Caco-2 (cell line): ENCODE measurements around the gene ADCY10. TPM values are rescaled to one million over a fixed set of nuclear protein-coding genes. Genes with fewer than 3 reads are reported as not detected.

Experiments used
- BruUV-seq: library from RNA; stranded (reverse); fragments of 400-500 nt; replicated peaks from 2 replicates; lab custom pipeline; 2021; lab: Mats Ljungman, UMichigan
- CTCF ChIA-PET: fragments of 300-600 bp; sonication (Branson Sonifier 250); formaldehyde crosslinking; loops from one replicate; lab custom pipeline; 2022; ENCODE audit warnings: antibody characterized with exemption; lab: Charles Lee
- POLR2A ChIA-PET: fragments of 300-600 bp; sonication (Branson Sonifier 250); formaldehyde crosslinking; loops from one replicate; lab custom pipeline; 2022; ENCODE audit warnings: antibody characterized with exemption; lab: Charles Lee
- DNase-seq, 2 experiments: peaks; one replicate each; pipeline versions ENCODE4 v3.0.0 to v3.0.0-alpha.2; 2020 to 2022
- H3K27me3 ChIP-seq: replicated peaks from 2 replicates; pipeline ENCODE4 v1.6.0; 2011; ENCODE audit warnings: low read length; ENCODE audit not compliant: control insufficient read depth, insufficient read depth
- H3K36me3 ChIP-seq: 2 replicates; pipeline ENCODE4 v1.5.1; 2011; ENCODE audit warnings: low read length; ENCODE audit not compliant: control insufficient read depth, insufficient read depth
- H3K4me1 ChIP-seq: fragments of 250-450 bp; sonication (Bioruptor Pico); 2 replicates; pipeline ENCODE4 v1.5.1; 2020; ENCODE audit warnings: mild to moderate bottlenecking
- H3K4me3 ChIP-seq: 2 replicates; pipeline ENCODE4 v1.5.1; 2011; ENCODE audit warnings: low read depth, mild to moderate bottlenecking, control low read depth, low read length
- H3K9me3 ChIP-seq: fragments of 250-450 bp; sonication (Bioruptor Pico); 2 replicates; pipeline ENCODE4 v1.5.1; 2020; ENCODE audit warnings: mild to moderate bottlenecking, moderate library complexity
- H3K27ac Mint-ChIP-seq: one replicate; pipeline ENCODE4 v1.8.0; 2022; ENCODE audit warnings: mixed read lengths; ENCODE audit not compliant: unreplicated experiment
- H3K27me3 Mint-ChIP-seq: one replicate; pipeline ENCODE4 v1.8.0; 2022; ENCODE audit warnings: mixed read lengths; ENCODE audit not compliant: insufficient read depth, unreplicated experiment
- H3K36me3 Mint-ChIP-seq: one replicate; pipeline ENCODE4 v1.8.0; 2022; ENCODE audit warnings: mild to moderate bottlenecking, mixed read lengths; ENCODE audit not compliant: insufficient read depth, unreplicated experiment
- H3K4me1 Mint-ChIP-seq: one replicate; pipeline ENCODE4 v1.8.0; 2022; ENCODE audit warnings: low read depth, mixed read lengths; ENCODE audit not compliant: unreplicated experiment
- H3K4me3 Mint-ChIP-seq: one replicate; pipeline ENCODE4 v1.8.0; 2022; ENCODE audit warnings: mild to moderate bottlenecking, moderate library complexity, mixed read lengths; ENCODE audit not compliant: unreplicated experiment
- H3K9me3 Mint-ChIP-seq: one replicate; pipeline ENCODE4 v1.8.0; 2022; ENCODE audit warnings: mixed read lengths; ENCODE audit not compliant: unreplicated experiment
- CTCF ChIP-seq, 2 experiments: fragments of 200-600 bp in 1 of 2; IDR thresholded peaks; 1 replicate in 1 of 2; 2 replicates in 1 of 2; pipeline versions ENCODE4 v1.5.1 to v1.8.0; 2011 to 2022; ENCODE audit warnings: antibody characterized with exemption in 1 of 2, control low read depth in 1 of 2, inconsistent platforms in 1 of 2, low read depth in 1 of 2, low read length in 1 of 2, mild to moderate bottlenecking in 1 of 2, moderate library complexity in 1 of 2; ENCODE audit not compliant: insufficient read depth in 1 of 2, severe bottlenecking in 1 of 2, unreplicated experiment in 1 of 2
- intact Hi-C: fragments of 100-400 bp; cut with micrococcal nuclease; formaldehyde crosslinking; loops from one replicate; pipeline ENCODE4 v1.10.0; 2022; ENCODE audit not compliant: unreplicated experiment
- total RNA-seq: library from RNA; stranded (reverse); gene quantifications from 2 replicates; pipeline ENCODE4 v1.2.3, GENCODE V29; 2022

The ADCY10 gene
- total RNA-seq, 1 experiment from 2014 or later = 1.7 TPM

DNA sequence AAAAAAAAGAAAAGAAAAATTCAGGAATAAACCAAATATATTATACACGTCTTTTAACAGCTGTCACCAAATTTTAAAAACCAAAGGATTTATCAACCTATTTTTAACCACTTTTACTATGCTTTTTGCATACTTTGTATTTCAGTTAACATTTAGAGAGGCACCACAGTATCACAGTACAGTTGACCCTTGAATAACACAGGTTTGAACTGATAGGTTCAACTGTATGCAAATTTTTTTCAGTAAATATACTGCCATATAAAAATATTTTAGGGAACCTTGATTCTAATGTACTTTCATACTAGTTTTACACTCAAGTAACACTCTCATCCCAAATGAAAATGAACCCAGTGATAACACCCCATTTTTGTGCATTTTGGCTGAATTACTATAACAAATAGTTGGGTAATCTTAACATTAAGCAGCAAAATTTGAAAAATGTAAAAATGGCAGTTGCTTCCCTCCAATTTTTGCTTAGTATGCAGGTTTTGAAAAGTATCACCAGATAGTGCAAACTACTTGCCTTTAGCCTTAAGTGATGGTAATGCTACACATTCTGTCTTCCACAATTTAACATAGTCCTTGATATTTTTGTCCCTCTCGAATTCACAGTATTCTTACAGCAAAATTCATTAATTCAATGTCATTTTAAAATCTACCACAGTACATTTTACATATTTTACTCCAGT, 10.8 kb upstream of the ADCY10 start:
- peaks cover 11% of the 10 kb centered on the region for H3K36me3 Mint-ChIP-seq
- H3K4me3 Mint-ChIP-seq = no peak overlapping the region
- H3K36me3 ChIP-seq = no peaks in the 10 kb centered on the region
- POLR2A ChIA-PET = no interaction called here
- H3K4me1 ChIP-seq = peaks cover 49% of the 10 kb centered on the region
- H3K27me3 Mint-ChIP-seq = no peaks in the 10 kb centered on the region
- H3K9me3 ChIP-seq = no peaks in the 10 kb centered on the region
- no peaks in the 10 kb centered on the region for H3K9me3 Mint-ChIP-seq
- BruUV-seq = no TSS peak
- no peak for TF ChIP-seq CTCF (IDR thresholded peaks at IDR 0.05; ENCODE audit: insufficient read depth in 1 of 2, low read depth in 1 of 2, low read length in 1 of 2, severe bottlenecking in 1 of 2, unreplicated experiment in 1 of 2)
- H3K4me1 Mint-ChIP-seq = peaks cover 33% of the 10 kb centered on the region
- no peak overlapping the region for H3K4me3 ChIP-seq
- no peak overlapping the region for H3K27ac Mint-ChIP-seq
- H3K27me3 ChIP-seq = no peaks in the 10 kb centered on the region
- DNase-seq = no peak
- CTCF ChIA-PET = no interaction called here
- intact Hi-C loops = loop anchor here (5.0 kb wide), 1 partner anchor 102 kb away; no protein-coding TSS in a partner anchor

DNA sequence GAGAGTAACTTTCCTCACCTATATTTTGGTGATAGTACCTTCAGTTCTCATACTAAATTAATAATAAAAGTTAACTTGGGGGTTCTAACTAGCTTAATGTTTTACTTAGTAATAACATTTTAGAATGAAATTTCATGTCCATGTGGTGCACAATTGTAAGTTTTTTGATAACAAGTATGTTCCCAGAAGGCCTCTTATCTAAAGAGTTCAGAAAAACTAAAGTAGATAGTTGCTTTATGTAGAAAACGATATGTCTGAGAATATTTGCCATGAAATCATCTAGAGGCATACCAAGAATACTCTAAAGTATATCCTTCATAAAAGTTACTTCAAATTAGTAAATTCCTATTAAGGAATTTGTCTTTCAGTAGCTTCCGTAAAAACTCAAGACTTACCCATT, 10.2 kb upstream of the ADCY10 start:
- peaks cover 44% of the 10 kb centered on the region for H3K4me1 ChIP-seq
- no peaks in the 10 kb centered on the region for H3K9me3 ChIP-seq
- Mint-ChIP-seq H3K4me1 (peaks cover 30% of the 10 kb centered on the region), H3K27me3 (no peaks in the 10 kb centered on the region), H3K9me3 (no peaks in the 10 kb centered on the region), H3K27ac (no peak overlapping the region), H3K4me3 (no peak overlapping the region), H3K36me3 (peaks cover 14% of the 10 kb centered on the region)
- H3K36me3 ChIP-seq = no peaks in the 10 kb centered on the region
- TF ChIP-seq CTCF (IDR thresholded peaks at IDR 0.05; ENCODE audit: insufficient read depth in 1 of 2, low read depth in 1 of 2, low read length in 1 of 2, severe bottlenecking in 1 of 2, unreplicated experiment in 1 of 2) = no peak
- CTCF ChIA-PET = interaction anchor here (0.6 kb wide), 1 partner anchor 13 kb away, joined by 3 read pairs; the partner anchor contains the start of genes DCAF6 and MPC2
- H3K4me3 ChIP-seq = no peak overlapping the region
- no TSS peak for BruUV-seq
- H3K27me3 ChIP-seq = no peaks in the 10 kb centered on the region
- POLR2A ChIA-PET = interaction anchor here (0.8 kb wide), 1 partner anchor 213 kb away, joined by 4 read pairs; the partner anchor contains the start of gene GPR161
- intact Hi-C loops = no loop called here
- no peak for DNase-seq

GRCh38 chr1:167923324-167924056, 9.6 kb upstream of the ADCY10 start:
- Histone ChIP-seq H3K4me3 (no peak overlapping the region), H3K27me3 (no peaks in the 10 kb centered on the region), H3K36me3 (no peaks in the 10 kb centered on the region), H3K4me1 (peaks cover 37% of the 10 kb centered on the region), H3K9me3 (no peaks in the 10 kb centered on the region)
- no peak for TF ChIP-seq CTCF (IDR thresholded peaks at IDR 0.05; ENCODE audit: insufficient read depth in 1 of 2, low read depth in 1 of 2, low read length in 1 of 2, severe bottlenecking in 1 of 2, unreplicated experiment in 1 of 2)
- Mint-ChIP-seq H3K27me3 (no peaks in the 10 kb centered on the region), H3K4me3 (no peak overlapping the region), H3K27ac (no peak overlapping the region), H3K9me3 (no peaks in the 10 kb centered on the region), H3K36me3 (peaks cover 16% of the 10 kb centered on the region), H3K4me1 (peaks cover 30% of the 10 kb centered on the region)
- BruUV-seq = no TSS peak
- no peak for DNase-seq
- ChIA-PET POLR2A (interaction anchor here (0.8 kb wide), 1 partner anchor 213 kb away, joined by 4 read pairs; the partner anchor contains the start of gene GPR161), CTCF (interaction anchor here (0.6 kb wide), 1 partner anchor 13 kb away, joined by 3 read pairs; the partner anchor contains the start of genes DCAF6 and MPC2)
- intact Hi-C loops = no loop called here
